Measurements from ENCODE around the gene UTP20.
"Not testable (repeated sequence)": the region's sequence is repeated elsewhere in the genome, so short reads cannot be mapped to it uniquely, and the experiment has no call there.

The UTP20 gene

DNA sequence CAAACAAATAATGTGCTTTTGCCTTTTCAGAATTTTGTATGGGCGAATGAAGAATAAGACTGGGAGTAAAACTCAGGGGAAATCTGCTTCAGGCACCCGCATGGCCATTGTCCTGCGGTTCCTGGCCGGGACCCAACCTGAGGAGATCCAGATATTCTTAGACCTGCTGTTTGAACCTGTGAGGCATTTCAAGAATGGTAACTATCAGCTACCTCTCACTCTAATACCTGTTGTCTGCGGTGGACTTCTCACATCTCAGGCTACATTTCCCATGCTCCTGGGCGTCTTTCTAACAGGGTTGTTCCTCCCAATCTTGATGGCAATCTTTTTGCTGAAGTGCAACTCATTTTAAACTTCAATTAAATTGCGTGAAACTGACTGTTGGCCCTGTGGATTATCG, 47.1 kb downstream of the UTP20 start:
- no peak for DNase-seq

DNA sequence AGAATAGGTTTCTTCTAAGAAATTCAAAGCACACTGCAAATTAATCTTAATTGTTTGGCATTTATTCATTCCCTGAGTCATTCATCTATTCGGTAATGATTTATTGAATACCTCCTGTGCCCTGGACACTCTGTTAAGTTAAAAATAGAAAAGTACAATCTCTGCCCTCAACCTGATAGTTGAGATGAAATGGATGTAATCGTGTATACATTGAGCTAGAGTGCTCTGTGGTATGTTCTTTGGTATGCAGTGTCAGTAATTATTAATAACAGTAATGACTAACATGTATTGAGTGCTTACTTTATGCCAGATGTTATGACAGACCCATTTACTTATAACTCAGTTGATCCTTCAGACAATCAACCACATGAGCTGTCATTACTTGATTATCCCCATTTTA, 47.6 kb downstream of the UTP20 start:
- no peak for DNase-seq

DNA sequence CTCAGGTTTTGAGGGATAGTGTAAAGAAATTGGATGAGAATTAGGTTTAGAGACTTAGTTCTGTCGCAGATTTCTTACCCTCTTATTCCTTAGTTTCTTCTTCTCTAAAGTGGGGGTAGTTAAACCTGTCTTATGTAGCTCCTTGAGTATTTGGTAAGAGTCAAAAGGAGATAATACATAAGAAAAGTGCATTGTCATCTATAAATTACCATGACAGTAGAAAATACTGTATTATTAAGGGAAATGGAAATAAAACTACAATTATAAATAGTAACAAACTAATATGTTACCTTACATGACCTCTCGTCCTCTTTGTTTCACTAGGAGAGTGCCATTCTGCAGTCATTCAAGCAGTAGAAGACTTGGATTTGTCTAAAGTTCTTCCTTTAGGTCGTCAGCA, 49.0 kb downstream of the UTP20 start:
- no peak for DNase-seq

DNA sequence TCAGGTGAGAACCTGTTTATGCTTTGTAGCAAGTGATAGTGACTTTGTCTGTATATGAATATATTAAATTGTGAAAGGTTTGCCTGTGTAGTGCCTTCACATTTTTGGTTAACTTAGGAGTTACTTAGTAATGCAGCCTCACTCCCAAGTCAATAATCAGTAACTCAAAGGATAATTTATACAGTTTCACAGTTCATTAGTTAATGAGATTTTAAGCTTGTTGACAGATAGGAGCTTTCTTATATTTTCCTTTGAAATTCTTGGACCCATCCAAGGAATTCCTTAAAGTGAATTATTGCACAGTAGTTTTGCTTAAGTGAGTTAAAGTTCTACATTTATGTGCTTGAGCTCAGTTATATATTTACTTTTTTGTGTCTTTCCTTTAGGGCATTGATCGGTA, 50.7 kb downstream of the UTP20 start:
- DNase-seq = no peak

- DNase-seq = no peak
Measured at GRCh38 chr12:101336437-101336836, 56.5 kb downstream of the UTP20 start.

GRCh38 chr12:101338087-101338486, 58.2 kb downstream of the UTP20 start:
- no peak for DNase-seq

- DNase-seq = no peak
Measured at GRCh38 chr12:101343893-101344292, 64.0 kb downstream of the UTP20 start.

- DNase-seq = no peak
Measured at GRCh38 chr12:101351682-101352081, 71.8 kb downstream of the UTP20 start.

GRCh38 chr12:101356794-101357193, 76.9 kb downstream of the UTP20 start:
- no peak for DNase-seq

DNA sequence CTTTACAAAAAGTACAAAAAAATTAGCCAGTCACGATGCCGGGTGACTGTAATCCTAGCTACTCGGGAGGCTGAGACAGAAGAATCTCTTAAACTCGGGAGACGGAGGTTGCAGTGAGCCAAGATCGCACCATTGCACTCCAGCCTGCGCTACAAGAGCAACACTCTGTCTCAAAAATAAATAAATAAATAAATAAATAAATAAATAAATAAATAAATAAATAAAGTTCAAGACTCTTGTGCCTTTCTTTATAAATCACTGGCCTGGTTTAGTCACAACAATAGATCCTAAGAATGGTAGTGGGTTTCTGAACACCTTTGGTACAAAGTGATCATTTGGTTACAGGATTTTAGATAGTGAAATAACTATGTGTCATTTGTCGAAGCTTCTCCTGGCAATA, 81.5 kb downstream of the UTP20 start:
- DNase-seq = no peak

GRCh38 chr12:101368016-101368415, 88.1 kb downstream of the UTP20 start:
- DNase-seq = no peak

DNA sequence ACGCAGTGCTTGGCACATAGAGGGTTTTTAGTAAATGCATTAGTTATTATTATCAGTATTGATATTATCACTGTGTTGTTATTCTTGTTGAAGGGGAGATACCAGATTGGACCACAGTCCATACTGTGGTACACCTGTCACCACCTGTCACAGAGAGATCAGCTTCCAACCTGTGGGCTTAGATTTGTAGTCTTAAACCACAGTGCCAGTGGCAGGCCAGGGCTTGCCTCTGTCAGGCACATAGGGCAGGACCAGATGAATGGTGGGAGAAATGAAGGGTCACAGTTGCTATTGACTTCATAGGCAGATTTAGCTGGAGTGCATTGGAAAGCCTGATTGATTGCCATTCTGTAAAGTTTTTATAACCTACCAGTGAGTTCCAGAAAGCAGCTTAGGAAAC, 92.5 kb downstream of the UTP20 start:
- no peak for DNase-seq

- DNase-seq = no peak
Measured at GRCh38 chr12:101375573-101375972, 95.7 kb downstream of the UTP20 start.

- no peak for DNase-seq
Measured at GRCh38 chr12:101379149-101379548, 99.2 kb downstream of the UTP20 start.

DNA sequence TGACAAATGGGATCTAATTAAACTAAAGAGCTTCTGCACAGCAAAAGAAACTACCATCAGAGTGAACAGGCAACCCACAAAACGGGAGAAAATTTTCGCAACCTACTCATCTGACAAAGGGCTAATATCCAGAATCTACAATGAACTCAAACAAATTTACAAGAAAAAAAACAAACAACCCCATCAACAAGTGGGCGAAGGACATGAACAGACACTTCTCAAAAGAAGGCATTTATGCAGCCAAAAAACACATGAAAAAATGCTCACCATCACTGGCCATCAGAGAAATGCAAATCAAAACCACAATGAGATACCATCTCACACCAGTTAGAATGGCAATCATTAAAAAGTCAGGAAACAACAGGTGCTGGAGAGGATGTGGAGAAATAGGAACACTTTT, 111.3 kb downstream of the UTP20 start:
- not testable (repeated sequence) for DNase-seq

- DNase-seq = peak in 5 of 51 donors; percentile 16 to 47 (median 33)
Measured at GRCh38 chr12:101407049-101407435, 127.1 kb downstream of the UTP20 start.

- peak; percentile 45 to 95 (median 72) for DNase-seq
Measured at GRCh38 chr12:101407436-101408345, 127.8 kb downstream of the UTP20 start, which contains the start of gene ARL1. TSS of gene ARL1 (minus strand) at chr12:101407772. CDS start at chr12:101407645, 127 bp downstream.

DNA sequence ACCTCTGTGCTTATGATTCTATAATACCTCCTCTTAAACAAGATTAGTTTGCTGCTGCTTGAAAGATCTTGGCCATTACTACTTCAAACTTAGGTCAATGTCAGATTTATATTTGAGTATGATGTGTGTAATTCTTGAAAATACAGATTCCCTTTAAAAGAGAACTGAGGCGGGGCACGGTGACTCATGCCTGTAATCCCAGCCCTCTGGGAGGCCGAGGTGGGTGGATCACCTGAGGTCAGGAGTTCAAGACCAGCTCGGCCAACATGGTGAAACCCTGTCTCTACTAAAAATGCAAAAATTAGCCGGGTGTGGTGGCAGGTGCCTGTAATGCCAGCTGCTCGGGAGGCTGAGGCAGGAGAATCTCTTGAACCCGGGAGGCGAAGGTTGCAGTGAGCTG, 130.3 kb downstream of the UTP20 start:
- DNase-seq = not testable (repeated sequence)

- DNase-seq = peak in 6 of 51 donors; percentile 1 to 46 (median 22)
Measured at GRCh38 chr12:101414533-101415119, 134.7 kb downstream of the UTP20 start.

- no peak for DNase-seq
Measured at GRCh38 chr12:101415228-101415627, 135.3 kb downstream of the UTP20 start.

DNA sequence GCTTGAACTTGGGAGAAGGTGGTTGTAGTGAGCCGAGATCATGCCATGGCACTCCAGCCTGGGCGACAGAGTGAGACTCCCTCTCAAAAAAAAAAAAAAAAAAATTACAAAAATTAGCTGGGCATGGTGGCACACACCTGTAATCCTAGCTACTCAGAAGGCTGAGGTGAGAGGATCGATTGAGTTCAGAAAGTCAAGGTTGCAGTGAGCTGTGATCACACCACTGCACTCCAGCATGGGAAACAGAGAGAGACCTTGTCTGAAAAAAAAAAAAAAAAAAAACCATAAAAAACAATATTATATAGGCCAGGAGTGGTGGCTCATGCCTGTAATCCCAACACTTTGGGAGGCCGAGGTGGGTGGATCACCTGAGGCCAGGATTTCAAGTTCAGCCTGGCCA, 142.2 kb downstream of the UTP20 start:
- not testable (repeated sequence) for DNase-seq

DNA sequence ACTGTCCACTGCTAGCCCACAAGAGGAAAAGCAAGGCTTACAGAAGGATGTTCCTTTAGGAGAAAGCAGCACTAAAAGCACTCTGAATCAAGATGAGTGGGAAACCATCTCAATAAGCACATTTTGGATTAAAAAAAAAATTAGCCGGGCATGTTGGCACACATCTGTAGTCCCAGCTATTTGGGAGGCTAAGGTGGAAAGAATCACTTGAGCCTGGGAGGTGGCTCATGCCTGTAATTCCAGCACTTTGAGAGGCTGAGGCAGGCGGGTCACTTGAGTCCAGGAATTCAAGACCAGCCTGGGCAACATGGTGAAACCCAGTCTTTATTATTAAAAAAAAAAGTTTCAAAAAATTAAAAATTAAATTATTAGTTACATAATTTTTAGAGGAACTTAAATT, 144.7 kb downstream of the UTP20 start:
- no peak for DNase-seq

DNA sequence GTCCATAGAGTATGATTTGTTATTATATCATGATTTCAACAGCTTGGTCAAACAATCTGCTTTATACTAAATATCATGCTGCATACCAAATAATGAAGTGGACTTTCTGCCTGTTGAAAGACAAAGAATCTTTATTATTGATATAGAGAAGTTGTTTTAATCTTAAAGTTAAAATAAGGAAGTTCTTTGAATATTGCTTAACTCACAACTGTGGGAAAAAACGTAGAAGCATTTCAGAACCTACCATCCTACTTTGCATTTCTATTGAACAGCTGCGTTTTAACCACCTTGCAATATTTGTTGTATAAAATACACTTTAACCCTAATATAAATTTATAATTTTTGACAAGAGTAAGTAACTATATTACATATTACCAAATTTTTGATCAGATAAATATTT, 150.6 kb downstream of the UTP20 start:
- no peak for DNase-seq

Data from hypothalamus (tissue), 51 donors.